Measurements from ENCODE around the gene FAM107B.

DNA sequence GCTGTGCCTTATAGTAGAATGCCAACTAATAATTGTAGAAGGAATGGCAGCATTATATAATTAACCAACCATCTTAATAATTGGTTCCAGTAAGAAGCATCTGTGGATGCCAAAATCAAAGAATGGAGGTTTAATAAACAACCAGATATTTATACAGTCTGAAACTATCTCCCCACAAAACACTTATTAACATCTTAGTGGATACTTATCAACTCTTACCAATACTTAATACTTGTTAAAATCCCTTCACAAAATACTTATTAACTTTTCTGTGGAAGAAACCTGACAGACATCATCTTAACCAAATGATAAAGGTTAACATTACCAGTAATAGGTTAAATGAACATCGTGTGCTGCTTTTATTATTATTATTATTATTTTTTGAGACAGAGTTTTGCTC, 29.1 kb upstream of the FAM107B start:
- TF ChIP-seq CSDC2 (CRISPR knock-in tag; IDR thresholded peaks at IDR 0.05), result no peak
- TF ChIP-seq ARNTL (CRISPR knock-in tag; IDR thresholded peaks at IDR 0.05; ENCODE audit: borderline replicate concordance, low read depth), result no peak
- no peak for TF ChIP-seq RARB (CRISPR knock-in tag; IDR thresholded peaks at IDR 0.05)
- TF ChIP-seq ZFP30 (CRISPR knock-in tag; IDR thresholded peaks at IDR 0.05), result no peak
- no peak for TF ChIP-seq PPARA (CRISPR knock-in tag; IDR thresholded peaks at IDR 0.05; ENCODE audit: borderline replicate concordance)
- no peak for TF ChIP-seq ESRRG (CRISPR knock-in tag; IDR thresholded peaks at IDR 0.05)
- no peak for TF ChIP-seq TOX (CRISPR knock-in tag; IDR thresholded peaks at IDR 0.05; ENCODE audit: borderline replicate concordance)

Measured in SK-N-SH treated with all-trans-retinoic acid at 6 μM for 48 hours (cell line).